ENCODE data around the gene GAB3.
A peak's percentile ranks its signal among the peaks of the same experiment; 100 is the strongest.

The GAB3 gene

DNA sequence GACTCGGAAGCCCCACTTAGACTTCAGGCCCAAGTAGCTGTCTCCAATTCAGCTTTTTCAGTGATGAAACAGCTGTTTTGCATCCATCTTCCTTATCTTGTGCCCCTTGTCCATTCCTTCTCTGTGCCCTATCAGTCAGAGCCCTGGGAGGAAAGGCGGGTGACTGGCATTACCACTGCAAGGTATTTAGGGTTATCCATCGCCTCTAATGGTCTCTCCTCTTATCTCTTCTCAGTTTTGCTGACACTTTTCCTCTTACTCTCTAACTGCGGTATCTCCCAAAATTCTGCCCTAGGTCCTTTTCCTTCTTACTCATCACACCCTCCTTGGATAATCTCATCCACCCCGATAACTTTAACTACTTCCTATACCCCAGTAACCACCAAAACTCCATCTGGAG is 13.7 kb downstream of the GAB3 start:
- CTCF ChIA-PET, result no interaction called here
- DNase-seq (ENCODE audit: low spot score), result no peak
- POLR2A ChIA-PET (ENCODE audit: low non-redundant PET), result no interaction called here
- H3K27ac ChIP-seq, result peak overlapping the region; percentile 93
- no peak for TF ChIP-seq CTCF (conservative IDR thresholded peaks at IDR 0.05; ENCODE audit: low read depth)

DNA sequence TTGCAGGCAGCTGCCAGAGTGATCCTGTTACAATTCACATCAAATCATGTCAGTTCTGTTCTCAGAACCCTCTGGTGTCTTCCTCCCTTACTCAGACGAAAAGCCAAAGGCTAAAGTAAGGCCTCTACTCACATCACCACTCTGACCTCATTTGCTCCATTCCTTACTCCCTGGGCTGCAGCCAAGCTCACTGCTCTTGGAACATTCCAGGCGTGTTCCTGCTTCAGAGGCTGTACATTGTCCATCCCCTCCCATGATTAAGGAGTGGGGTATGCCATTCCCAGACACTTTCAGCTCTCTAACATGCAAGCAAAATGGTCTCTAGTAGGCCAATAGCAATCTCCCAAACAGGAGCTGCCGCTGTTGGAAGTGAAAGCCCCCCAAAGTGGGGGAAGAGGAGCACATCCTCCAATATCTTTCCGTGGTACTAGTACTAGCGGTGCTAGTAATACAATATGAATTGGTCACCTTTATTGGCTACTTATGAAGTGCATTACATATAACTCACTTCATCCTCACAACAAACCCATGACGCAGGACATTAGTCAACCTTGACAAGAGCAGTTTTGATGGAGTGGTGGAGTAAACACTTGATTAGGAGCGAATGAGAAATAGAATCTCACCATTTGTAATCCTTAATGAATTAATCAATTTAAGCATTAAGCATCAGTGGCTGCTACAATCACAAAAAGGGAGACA is 15.0 kb downstream of the GAB3 start:
- peak overlapping the region; percentile 84 for H3K27ac ChIP-seq
- ChIA-PET POLR2A (ENCODE audit: low non-redundant PET) (no interaction called here), CTCF (no interaction called here)
- TF ChIP-seq CTCF (conservative IDR thresholded peaks at IDR 0.05; ENCODE audit: low read depth), result no peak
- peak; percentile 50 for DNase-seq (ENCODE audit: low spot score)

DNA sequence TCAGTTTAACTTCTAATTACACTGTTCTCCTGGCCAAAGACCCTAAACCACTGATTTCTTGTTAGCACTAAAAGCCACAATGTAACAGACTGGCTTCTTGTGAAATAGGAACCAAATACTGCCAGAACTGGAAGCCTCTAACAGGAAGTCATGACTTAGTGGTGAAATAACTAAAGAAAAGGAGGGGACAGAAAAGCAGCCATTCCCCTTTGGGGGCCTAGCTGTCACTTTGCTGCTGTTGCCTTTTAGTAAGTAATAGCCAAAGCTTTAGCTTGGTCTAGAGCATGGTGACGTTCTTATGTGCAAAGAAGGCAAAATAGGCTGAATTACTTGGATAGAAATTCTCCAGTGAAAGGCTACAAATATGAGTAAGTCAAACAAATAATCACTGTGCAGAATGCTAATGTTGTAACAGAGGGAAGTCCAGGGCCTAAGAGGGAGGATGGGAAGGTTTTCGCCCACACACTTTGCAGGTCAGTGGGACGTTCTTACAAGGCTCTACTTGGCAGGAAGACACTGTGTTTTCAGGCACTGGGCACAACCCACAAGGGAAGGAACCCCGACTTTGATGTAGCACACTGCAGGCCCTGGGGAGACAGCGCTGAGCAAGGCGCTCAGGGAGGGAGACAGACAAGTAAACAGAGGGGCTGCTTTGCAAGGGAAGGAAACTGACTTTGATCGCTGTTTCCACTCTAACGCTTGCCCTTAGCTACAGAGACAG is 16.7 kb downstream of the GAB3 start:
- no peak for TF ChIP-seq CTCF (conservative IDR thresholded peaks at IDR 0.05; ENCODE audit: low read depth)
- no peak for DNase-seq (ENCODE audit: low spot score)
- POLR2A ChIA-PET (ENCODE audit: low non-redundant PET), result no interaction called here
- CTCF ChIA-PET, result no interaction called here
- peak overlapping the region; percentile 84 for H3K27ac ChIP-seq

GRCh38 chrX:154733066-154733425 is 17.8 kb downstream of the GAB3 start:
- peak overlapping the region; percentile 73 for H3K27ac ChIP-seq
- DNase-seq (ENCODE audit: low spot score), result no peak
- ChIA-PET CTCF (no interaction called here), POLR2A (ENCODE audit: low non-redundant PET) (no interaction called here)
- TF ChIP-seq CTCF (conservative IDR thresholded peaks at IDR 0.05; ENCODE audit: low read depth), result no peak

DNA sequence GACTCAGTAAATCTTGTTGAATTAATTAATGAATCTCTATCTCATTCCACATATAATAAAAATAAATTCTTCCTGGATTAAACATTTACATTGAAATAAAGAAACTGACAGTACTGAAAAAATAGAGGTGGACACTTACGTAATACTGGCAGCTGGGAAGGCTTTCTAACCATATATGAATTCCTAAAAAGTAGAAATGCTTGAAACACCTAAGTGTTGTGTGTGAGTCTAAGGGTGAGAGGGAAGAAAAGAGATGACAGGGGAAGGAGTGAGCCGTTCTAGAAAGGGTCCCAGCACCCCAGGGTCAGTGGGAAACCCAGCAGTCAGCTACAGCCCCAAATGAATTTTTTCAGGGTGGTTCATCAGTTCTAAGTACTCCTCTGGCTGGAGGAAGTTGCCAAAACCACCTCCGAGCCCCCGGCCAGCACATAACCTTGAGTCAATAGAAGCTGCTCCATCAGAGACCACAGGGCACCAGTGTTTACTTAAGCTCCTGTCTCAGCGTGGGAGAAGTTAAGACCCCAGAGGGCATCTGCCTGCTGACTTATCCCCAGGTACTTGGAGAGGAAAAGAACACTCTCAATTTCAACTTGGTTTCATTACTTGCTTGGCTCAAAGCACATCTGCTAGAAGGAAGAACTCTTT is 18.3 kb downstream of the GAB3 start:
- H3K27ac ChIP-seq, result peak overlapping the region; percentile 73
- TF ChIP-seq CTCF (conservative IDR thresholded peaks at IDR 0.05; ENCODE audit: low read depth), result no peak
- no peak for DNase-seq (ENCODE audit: low spot score)
- ChIA-PET CTCF (no interaction called here), POLR2A (ENCODE audit: low non-redundant PET) (no interaction called here)

DNA sequence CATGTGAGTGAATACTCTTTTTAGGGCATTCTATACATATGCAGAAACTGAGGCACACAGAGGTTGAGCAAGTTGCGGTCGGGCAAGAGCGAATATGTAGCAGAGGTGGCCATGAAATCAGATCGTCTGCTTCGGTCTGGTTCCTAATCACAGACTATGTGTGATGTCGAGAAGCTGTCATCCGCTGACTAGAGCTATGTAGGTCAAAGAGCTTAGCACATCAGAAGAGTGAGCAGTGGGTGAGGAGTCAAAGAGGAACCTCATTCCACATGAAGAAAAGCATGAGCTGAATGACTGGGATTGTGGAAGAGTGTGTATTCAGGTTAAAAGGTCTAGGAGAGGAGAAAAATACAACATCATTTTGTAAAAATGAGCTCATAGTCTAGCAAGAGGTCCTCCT is 19.0 kb downstream of the GAB3 start:
- H3K27ac ChIP-seq, result no peak overlapping the region
- TF ChIP-seq CTCF (conservative IDR thresholded peaks at IDR 0.05; ENCODE audit: low read depth), result no peak
- no peak for DNase-seq (ENCODE audit: low spot score)
- ChIA-PET POLR2A (ENCODE audit: low non-redundant PET) (no interaction called here), CTCF (no interaction called here)

Measured in RWPE1 (cell line).